GM12891 (cell line): ENCODE data around the gene LMO7.

Experiments used
- PAX5 ChIP-seq: IDR thresholded peaks from 2 replicates; pipeline ENCODE4 v1.6.1; 2011; ENCODE audit warnings: low read length, moderate library complexity, mild to moderate bottlenecking; ENCODE audit not compliant: insufficient read depth, severe bottlenecking
- POLR2A ChIP-seq: IDR thresholded peaks from 2 replicates; pipeline ENCODE4 v1.6.1; 2011; ENCODE audit warnings: low read depth, low read length, control low read depth
- POLR2AphosphoS5 ChIP-seq: IDR thresholded peaks from 2 replicates; pipeline ENCODE4 v1.6.1; 2011; ENCODE audit warnings: low read depth, low read length, control low read depth
- SPI1 ChIP-seq: IDR thresholded peaks from 2 replicates; pipeline ENCODE4 v1.6.1; 2011; ENCODE audit warnings: low read depth, low read length, control low read depth
- TAF1 ChIP-seq: IDR thresholded peaks from 2 replicates; pipeline ENCODE4 v1.6.1; 2011; ENCODE audit warnings: low read depth, low read length, control low read depth

DNA sequence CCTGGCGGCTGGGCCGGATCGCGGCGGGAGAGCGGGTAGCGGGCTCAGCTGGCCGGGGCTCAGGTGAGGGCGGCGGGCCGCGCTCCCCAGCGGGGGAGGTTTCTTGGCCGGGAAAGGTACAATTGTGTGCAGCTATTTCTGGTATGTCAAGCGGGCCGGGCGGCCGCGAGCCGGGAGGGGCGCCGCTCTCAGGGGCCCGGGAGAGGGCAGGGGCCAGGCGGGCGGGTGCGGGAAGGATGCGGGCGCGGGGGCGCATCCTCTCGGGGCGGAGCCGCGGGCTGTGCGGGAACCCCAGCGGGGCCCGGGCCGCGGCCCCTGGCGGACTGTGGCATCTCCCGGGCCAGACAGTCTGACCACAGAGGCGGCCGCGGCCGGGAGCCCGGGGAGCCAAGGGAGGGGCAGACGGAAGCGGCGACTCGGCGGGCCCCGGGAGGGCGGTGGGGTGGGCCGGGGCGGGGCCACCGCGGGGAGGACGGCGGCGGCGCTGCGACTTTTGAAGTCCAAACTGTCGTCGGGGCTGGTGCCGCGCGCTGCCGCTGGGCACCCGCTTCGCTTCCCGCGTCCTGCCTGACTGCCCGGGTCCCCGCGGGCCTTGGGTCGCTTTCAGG is at the start of gene LMO7:
- TF ChIP-seq POLR2A (no peak), POLR2AphosphoS5 (peak; percentile 34; the same call in 1 of the 2 replicates), TAF1 (no peak), SPI1 (no peak), PAX5 (no peak)
